GM18867 (cell line): Measurements from ENCODE around the gene TRERF1.

Experiments used
- ATAC-seq: cut with Tn5 transposase; IDR thresholded peaks from one replicate; pipeline ENCODE4 v1.9.1; 2021; ENCODE audit warnings: mild to moderate bottlenecking, moderate library complexity; ENCODE audit not compliant: unreplicated experiment

TRERF1 gene

GRCh38 chr6:42315991-42316970 lies 135.4 kb downstream of the TRERF1 start:
- ATAC-seq = no peak

GRCh38 chr6:42315259-42315990 lies 136.3 kb downstream of the TRERF1 start:
- ATAC-seq = no peak

DNA sequence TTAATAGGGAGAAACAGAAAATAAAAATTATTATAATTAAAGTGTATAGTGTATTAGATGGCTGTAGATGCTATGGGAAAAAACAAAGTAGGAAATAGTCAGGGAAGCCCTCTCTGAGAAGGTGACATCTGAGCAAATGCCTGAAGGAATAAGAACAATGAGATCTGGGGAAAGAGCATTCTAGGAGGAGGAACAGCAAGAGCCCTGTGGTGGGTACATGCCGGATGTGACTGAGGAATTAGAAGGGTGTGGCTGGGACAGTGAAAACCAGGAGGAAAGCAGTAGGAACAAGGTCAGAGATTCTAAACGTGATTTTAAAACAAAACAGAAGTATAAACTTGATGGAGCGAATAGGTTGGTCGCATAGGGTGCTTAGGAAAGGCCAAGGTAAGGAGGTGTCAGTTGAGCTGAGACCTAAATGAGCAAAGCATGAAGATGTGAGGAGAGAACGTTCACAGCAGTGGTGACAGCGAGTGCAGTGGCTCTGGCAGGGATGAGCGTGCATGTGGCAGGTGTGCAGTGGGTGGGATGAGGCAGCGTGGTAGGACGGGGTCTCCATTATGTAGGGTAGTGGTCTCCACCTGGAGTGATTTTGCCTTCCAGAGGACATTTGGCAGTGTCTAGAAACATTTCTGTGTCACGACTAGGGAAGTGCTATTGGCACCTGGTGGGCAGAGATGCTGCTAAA lies 137.0 kb downstream of the TRERF1 start:
- ATAC-seq = no peak

DNA sequence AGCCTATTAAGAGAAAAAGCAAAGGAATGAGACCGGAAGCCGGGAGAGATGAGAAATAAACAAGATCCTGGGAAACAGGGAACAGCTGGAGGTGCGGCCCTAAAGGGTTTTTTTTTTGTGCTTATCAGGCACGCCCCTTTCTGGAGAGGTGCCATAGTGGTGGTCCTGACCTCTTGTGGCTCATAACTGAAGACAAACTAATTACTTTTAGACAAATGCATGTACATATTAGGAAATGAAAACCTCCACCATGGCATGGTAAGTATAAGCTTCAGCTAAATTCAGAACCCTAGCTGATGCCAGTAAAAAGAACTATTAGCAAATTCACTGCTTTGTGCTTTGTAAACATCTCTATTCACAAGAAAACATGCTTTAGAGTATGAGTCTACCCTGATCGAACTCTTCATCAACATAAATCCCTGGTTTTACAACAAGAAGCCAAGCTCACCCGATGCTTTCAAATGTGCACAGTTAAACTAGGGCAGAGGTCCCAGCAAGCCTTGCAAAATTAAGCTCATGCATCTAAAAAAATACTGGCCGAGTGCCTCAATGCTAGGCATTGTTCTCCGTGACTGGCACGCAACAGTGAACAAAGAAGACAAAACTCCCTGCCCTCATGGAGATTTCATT lies 137.7 kb downstream of the TRERF1 start:
- ATAC-seq = no peak

DNA sequence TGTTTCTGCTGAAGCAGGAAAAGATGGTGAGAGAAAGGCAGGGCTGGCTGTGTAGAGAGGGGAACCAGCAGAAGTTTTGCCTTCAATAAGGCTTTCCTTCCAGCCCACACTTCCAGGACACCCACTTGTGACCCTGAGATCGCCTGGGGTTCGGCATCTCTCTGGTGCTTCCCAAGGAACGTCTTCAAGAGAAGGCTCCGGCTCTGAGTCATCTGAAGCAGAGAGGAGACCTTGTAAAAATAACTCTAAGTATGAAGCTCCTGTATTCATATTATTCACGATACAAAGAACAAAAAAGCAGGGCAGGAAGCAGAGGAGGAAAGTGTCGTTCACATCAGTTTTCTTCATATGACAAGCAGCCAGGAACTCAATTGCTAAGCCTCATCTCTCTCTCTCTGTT lies 138.7 kb downstream of the TRERF1 start:
- no peak for ATAC-seq

DNA sequence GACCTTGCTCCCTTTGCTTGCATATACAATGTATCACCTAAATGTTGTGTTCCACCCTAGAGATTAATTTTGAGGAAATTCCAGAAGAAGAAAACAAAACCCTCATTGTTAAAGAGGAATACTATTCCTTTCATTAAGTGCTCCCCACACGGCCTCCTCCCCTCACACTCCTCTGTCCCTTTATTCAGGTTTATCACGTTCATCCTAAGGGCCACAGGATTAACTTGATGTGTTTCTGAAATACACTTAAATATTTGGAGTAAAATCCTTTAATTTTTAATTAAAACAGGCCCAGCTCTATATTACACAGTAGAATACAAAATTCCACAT lies 144.6 kb downstream of the TRERF1 start:
- no peak for ATAC-seq

GRCh38 chr6:42306439-42307140 lies 145.1 kb downstream of the TRERF1 start:
- no peak for ATAC-seq

DNA sequence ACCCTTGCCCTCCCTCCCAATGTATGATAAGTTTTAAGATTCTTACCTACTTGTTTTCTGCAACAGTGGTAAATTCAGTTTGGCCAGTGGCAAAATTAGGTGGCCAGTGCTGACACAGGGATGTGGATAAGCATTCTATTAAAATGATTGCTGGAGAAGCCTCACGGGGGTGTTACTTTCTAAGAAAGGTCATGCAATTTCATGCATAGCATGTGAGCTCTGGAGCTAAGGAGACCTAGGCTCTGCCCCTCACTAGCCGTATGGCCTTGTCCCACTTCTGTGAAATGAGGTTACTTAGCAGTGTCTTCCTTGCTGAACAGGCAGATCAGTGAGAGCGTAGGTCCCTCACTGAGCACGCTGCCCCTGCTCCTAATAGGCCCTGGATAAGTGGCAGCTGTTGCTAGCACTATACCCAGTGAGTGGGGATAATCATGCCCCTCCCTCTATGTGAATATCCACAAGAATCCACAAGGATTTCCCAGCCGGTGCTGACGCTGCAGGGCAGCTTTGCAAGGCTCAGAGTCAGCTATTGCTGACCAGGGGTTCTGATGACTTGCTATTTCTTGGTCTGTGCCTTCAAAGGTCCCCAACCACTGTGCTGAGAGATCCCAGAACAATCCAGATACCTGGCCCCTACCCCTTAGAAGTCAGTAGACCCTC lies 147.5 kb downstream of the TRERF1 start:
- ATAC-seq = no peak

DNA sequence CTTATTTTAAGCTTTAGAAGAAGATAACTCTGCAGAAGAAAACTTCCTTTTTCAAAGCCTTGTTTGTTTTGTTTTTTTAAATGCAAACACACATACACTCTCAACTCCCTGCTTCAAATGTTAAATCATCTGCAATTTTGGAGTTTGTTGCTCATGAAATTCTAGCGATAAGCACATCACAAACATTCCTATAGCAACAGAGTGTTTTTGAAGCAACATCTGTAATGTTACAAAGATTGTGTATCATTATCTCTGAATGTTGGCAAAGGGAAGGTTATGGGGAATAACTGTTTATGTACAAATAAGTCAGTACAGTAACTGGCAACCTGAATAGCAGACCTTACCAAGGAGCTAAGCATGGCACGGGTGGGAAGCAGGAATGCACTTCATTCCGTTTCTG lies 149.3 kb downstream of the TRERF1 start:
- ATAC-seq = no peak

DNA sequence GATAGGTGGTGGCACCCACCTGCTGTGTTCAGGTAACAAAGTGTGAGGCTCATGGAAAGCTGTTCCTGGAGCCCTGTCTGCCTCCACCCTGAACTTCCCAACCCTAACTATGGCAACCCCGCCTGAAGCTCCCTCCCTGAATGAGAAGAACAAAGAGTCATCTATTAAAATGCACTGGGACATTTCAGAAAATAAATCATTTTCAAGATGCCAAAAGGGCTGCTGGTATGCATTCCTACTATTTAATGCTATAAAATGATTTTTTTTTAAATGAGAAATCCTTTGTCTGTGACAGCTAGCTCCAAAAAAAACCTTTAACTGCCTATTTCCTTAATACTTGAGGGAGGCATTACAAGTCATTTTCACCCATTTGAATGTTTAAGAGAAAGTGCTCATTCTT lies 149.7 kb downstream of the TRERF1 start:
- ATAC-seq = no peak

DNA sequence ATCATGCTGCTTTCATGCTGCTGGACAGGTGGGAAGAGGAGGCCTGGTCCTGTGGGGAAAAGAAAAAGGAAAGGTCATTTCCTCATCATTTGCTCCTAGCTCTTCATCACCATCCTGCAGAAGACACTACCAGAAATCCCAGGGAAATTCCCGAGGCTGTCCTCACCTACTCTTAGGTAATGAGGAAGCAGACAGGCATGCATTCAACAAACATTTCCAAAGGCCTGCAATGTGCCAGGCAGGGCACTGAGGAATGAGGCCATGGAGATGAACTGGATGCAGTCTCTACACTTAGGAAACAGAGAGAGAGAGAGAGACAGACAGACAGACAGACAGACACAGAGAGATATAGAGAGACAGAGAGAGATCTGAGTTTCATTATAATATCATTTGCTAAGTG lies 151.0 kb downstream of the TRERF1 start:
- no peak for ATAC-seq

DNA sequence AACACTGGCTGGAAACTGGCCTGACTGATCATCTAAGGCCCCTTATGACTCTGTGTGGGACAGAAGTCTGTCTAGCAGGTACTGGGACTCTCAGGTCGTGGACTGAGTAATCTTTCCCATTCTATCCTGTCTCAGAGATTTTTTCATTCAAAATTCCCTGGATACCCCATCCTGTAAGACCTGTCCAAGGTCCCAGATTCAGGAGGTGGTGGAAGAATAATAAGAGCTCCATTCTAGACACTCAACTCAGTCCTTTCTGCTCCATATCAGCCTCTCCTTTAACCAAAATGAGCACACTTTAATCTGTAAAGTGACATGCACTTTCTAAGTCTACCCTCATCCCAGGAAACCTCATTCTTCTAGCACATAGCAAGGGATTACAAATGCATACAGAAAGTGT lies 151.5 kb downstream of the TRERF1 start:
- no peak for ATAC-seq

GRCh38 chr6:42297661-42298060 lies 154.1 kb downstream of the TRERF1 start:
- ATAC-seq = no peak

DNA sequence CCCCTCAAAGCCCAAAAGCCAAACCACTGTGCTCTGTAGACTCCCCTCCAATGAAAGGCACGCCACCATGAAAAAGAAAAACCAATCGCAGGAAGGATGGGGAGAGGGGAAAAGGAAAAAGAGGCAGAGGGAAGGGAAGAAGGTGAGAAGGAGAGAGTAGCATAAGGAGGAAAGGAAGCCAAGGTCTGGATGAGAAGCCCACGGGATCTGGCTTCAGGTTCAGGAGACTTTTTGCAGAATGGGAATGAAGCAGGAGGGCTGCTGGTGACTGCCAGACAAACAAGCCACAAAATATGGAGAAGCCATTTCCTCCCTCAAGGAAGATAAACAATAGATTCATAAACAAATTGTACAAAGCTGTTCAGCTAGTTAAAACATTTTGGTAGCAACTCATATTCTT lies 155.1 kb downstream of the TRERF1 start:
- ATAC-seq = no peak

- ATAC-seq = no peak
Observed at GRCh38 chr6:42295677-42296076, 156.0 kb downstream of the TRERF1 start.

GRCh38 chr6:42295181-42295580 lies 156.5 kb downstream of the TRERF1 start:
- no peak for ATAC-seq

DNA sequence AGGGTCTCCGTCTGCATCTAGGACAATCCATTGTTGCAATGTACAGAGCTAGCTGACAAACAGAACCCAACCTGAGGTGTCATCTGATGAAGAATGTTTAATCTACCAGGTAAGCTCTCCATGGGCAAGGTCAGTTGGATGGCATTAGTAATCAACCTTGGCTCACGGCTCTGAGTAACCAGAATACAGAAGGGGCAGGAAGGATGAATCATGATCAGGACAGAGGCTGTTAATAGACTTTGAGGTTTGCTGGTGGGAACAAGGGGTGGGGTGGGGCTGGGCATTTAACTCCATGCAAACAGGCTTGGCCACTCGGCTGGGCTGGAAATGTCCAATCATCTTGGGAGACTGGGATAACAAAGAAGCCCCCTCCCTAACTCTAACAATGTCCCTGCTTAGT lies 157.0 kb downstream of the TRERF1 start:
- ATAC-seq = no peak

DNA sequence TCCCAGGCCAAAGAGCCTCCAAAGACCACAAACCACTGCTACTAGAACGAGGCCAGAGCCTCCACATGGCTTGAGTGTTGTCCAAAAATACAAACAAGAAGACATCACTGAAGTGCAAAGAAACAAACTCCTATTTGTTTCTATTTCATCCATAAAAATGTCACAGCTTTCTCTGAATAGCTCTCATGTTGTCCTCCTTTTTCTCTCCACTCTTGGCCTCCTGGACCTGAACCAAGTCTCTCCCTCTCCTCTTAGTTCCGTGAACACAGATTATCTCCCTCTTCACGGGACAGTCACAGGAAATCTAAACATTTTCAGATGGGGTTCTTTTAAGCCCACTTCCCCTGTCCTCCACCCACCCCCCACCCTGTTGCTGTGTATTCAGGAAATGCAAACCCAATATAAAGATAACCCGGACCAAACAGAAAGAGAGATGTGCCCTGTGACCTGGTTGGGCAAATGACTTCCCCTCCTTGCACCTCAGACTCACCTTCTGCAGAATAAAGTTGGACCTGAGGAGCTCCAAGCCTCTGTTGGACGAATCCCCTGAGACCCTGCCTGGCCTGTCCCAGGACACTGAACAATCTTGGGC lies 158.2 kb downstream of the TRERF1 start:
- ATAC-seq = no peak

- ATAC-seq = no peak
Observed at GRCh38 chr6:42292004-42292740, 159.6 kb downstream of the TRERF1 start.
